Activated CD4-positive, alpha-beta memory T cell treated with anti-CD3 and anti-CD28 coated beads for 36 hours (primary cell): Measurements from ENCODE around the gene LRBA. TPM values are rescaled to one million over a fixed set of nuclear protein-coding genes. Genes with fewer than 3 reads are reported as not detected.
"Not testable (repeated sequence)": the region's sequence is repeated elsewhere in the genome, so short reads cannot be mapped to it uniquely, and the experiment has no call there.

ENCODE experiments used
- CTCF ChIA-PET: fragments of 350-600 bp; sonication (Branson Sonifier 250); formaldehyde crosslinking; loops from one replicate; lab custom pipeline; 2021; ENCODE audit warnings: antibody characterized with exemption, inconsistent platforms; lab: Charles Lee
- POLR2A ChIA-PET: fragments of 350-600 bp; sonication (Branson Sonifier 250); formaldehyde crosslinking; loops from one replicate; lab custom pipeline; 2021; ENCODE audit warnings: antibody characterized with exemption; lab: Charles Lee
- DNase-seq: peaks from one replicate; pipeline ENCODE4 v3.0.0-alpha.2; 2020
- H3K27ac Mint-ChIP-seq: one replicate; pipeline ENCODE4 v1.8.0; 2021; ENCODE audit warnings: mixed read lengths
- H3K27me3 Mint-ChIP-seq: one replicate; pipeline ENCODE4 v1.8.0; 2021; ENCODE audit warnings: mixed read lengths
- H3K36me3 Mint-ChIP-seq: one replicate; pipeline ENCODE4 v1.8.0; 2021; ENCODE audit warnings: mixed read lengths
- H3K4me1 Mint-ChIP-seq: one replicate; pipeline ENCODE4 v1.8.0; 2021; ENCODE audit warnings: low read depth, mixed read lengths
- H3K4me3 Mint-ChIP-seq: one replicate; pipeline ENCODE4 v1.8.0; 2021; ENCODE audit warnings: mild to moderate bottlenecking, mixed read lengths
- H3K9me3 Mint-ChIP-seq: one replicate; pipeline ENCODE4 v1.8.0; 2021; ENCODE audit warnings: mixed read lengths
- intact Hi-C: fragments of 100-400 bp; cut with micrococcal nuclease; formaldehyde crosslinking; loops from one replicate; pipeline ENCODE4 v1.15.1; 2023
- total RNA-seq, 2 experiments: library from RNA; stranded (reverse); gene quantifications; one replicate each; pipeline ENCODE4 v1.2.3, GENCODE V29; 2021

The LRBA gene
- total RNA-seq, 2 experiments from 2014 or later = 62.4 to 63.7 TPM

DNA sequence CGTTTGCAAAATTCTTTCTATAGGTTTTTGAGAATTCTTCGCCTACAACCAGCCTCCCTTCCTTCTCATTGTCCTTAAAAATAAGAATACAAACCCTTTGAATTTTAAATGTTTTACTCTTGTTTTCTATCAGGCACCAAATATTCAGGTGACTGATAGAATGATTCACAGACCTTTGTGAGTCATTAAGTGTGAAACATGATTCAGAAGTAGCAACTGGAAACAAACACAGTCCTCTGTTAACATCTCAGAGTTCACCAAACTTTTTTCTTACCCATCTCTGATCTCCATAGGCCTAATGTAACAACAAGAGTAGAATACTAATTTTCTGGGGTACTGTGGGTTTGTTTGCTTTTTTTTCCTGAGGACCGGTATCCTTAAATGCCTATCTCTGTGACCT lies 496.5 kb downstream of the LRBA start:
- ChIA-PET POLR2A (no interaction called here), CTCF (no interaction called here)
- H3K27ac Mint-ChIP-seq = no peak overlapping the region
- no peak for DNase-seq
- peaks cover 17% of the 10 kb centered on the region for H3K4me1 Mint-ChIP-seq
- H3K4me3 Mint-ChIP-seq = no peak overlapping the region
- intact Hi-C loops = loop anchor here (1.0 to 5.0 kb wide), 3 partner anchors 27 to 82 kb away; no protein-coding TSS in a partner anchor
- H3K27me3 Mint-ChIP-seq = no peaks in the 10 kb centered on the region
- H3K36me3 Mint-ChIP-seq = peaks cover 8% of the 10 kb centered on the region
- H3K9me3 Mint-ChIP-seq = no peaks in the 10 kb centered on the region

DNA sequence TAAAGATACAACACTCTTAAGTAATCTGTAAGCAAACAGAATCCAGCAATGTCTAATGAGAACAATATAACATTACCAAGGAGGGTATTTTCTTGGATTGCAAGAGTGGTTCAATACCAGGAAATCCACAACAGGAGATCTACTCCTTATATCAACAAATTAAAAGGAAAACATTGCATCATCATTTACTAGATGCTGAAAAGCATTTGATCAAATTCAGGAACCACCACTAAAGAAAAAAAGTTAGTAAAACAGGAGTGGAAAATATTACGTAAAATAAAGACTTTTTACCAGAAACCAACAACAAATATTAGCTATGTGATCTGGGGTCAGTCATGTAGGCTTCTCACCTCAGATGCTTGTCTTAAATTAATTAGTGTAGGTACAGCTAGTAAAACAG lies 499.9 kb downstream of the LRBA start:
- H3K4me1 Mint-ChIP-seq = peaks cover 17% of the 10 kb centered on the region
- peaks cover 13% of the 10 kb centered on the region for H3K36me3 Mint-ChIP-seq
- CTCF ChIA-PET = interaction anchor here (0.6 kb wide), 2 partner anchors 352 to 399 kb away, joined by 3 to 4 read pairs; no protein-coding TSS in a partner anchor
- H3K27ac Mint-ChIP-seq = no peak overlapping the region
- DNase-seq = no peak
- no peak overlapping the region for H3K4me3 Mint-ChIP-seq
- H3K9me3 Mint-ChIP-seq = no peaks in the 10 kb centered on the region
- no peaks in the 10 kb centered on the region for H3K27me3 Mint-ChIP-seq
- POLR2A ChIA-PET = no interaction called here
- intact Hi-C loops = loop anchor here (5.0 kb wide), 1 partner anchor 57 kb away; no protein-coding TSS in a partner anchor

DNA sequence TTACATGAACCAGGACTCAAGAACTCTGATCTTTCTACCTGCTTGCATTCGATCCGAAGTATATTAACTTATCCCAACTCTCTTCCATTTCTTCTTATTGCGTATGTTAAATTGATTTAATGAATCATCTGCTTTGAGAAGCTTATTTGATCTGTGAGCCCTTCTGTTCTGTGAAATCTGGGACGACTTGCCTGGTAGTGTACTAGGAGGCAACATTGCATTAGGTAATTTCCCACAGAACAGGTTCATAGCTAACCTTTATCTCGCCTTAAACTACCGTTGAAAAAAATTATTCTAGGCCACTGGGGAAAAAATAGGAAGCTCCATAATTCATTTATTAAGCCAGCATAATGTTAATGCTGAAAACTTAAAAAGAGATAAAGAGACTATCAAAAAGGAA lies 500.4 kb downstream of the LRBA start:
- no peak overlapping the region for H3K4me3 Mint-ChIP-seq
- no peaks in the 10 kb centered on the region for H3K27me3 Mint-ChIP-seq
- no peaks in the 10 kb centered on the region for H3K9me3 Mint-ChIP-seq
- CTCF ChIA-PET = interaction anchor here (0.6 kb wide), 2 partner anchors 352 to 399 kb away, joined by 3 to 4 read pairs; no protein-coding TSS in a partner anchor
- DNase-seq = no peak
- POLR2A ChIA-PET = no interaction called here
- H3K4me1 Mint-ChIP-seq = peaks cover 17% of the 10 kb centered on the region
- H3K27ac Mint-ChIP-seq = no peak overlapping the region
- H3K36me3 Mint-ChIP-seq = peaks cover 13% of the 10 kb centered on the region
- intact Hi-C loops = loop anchor here (5.0 kb wide), 1 partner anchor 58 kb away; no protein-coding TSS in a partner anchor

DNA sequence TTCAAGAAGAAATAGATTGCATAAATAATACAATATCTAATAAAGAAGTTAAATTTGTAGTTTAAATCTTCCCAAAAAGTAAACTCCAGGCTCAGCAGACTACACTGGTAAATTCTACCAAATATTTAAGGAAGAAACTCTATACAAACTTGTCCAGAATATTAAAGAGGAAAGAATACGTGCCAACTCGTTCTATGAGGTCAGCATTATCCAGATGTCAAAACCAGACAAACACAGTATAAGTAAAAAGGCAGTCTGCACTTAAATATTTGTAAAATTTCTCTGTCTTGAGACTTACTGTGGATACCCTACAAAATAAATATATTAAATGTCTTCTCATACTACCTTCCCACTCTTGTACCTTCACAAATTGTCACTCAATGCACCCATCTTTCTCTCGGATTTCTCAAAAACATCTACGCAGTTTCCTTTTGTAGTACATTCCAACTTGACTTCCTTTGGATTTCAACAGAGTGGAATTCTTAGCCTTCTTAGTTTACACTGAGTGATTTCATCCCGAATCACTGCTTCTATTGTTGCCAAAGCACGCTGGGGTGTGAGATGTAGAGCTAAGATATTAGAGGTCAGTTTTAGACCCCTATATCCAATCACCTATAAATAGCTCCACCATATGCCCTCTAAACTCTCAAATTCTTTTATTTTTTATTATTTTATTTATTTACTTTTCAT lies 504.8 kb downstream of the LRBA start:
- H3K4me1 Mint-ChIP-seq = no peaks in the 10 kb centered on the region
- CTCF ChIA-PET = no interaction called here
- no peaks in the 10 kb centered on the region for H3K27me3 Mint-ChIP-seq
- peaks cover 20% of the 10 kb centered on the region for H3K36me3 Mint-ChIP-seq
- intact Hi-C loops = no loop called here
- POLR2A ChIA-PET = no interaction called here
- peaks cover 11% of the 10 kb centered on the region for H3K9me3 Mint-ChIP-seq
- DNase-seq = no peak
- no peak overlapping the region for H3K27ac Mint-ChIP-seq
- H3K4me3 Mint-ChIP-seq = no peak overlapping the region

DNA sequence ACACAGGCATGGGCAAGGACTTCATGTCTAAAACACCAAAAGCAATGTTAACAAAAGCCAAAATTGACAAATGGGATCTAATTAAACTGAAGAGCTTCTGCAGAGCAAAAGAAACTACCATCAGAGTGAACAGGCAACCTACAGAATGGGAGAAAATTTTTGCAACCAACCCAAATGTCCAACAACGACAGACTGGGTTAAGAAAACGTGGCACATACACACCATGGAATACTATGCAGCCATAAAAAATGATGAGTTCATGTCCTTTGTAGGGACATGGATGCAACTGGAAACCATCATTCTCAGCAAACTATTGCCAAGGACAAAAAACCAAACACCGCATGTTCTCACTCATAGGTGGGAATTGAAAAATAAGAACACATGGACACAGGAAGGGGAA lies 507.4 kb downstream of the LRBA start:
- H3K27me3 Mint-ChIP-seq, H3K4me3 Mint-ChIP-seq, intact Hi-C loops, POLR2A ChIA-PET, DNase-seq, CTCF ChIA-PET, H3K27ac Mint-ChIP-seq, H3K4me1 Mint-ChIP-seq: not testable (repeated sequence)
- Mint-ChIP-seq H3K9me3 (peaks cover 12% of the 10 kb centered on the region), H3K36me3 (peaks cover 19% of the 10 kb centered on the region)

DNA sequence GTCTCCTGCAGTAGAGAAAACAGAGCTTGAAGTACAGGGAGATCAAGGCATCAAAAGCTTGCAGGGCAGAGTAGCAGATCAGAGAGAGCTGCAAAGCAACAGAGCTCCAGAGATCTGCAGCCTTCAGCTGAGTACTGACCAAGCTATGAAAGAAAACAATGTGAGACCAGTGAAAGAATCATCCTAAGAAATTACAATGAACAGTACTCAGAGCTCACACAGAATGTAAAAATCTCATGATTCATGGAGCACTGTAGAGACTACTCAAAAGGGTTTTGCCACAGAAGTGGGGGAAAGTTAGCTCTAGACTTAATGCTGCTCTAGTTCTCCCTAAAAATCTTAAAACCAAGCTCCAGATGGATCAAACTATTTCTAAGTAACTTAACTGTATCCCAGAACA lies 513.1 kb downstream of the LRBA start:
- ChIA-PET CTCF (no interaction called here), POLR2A (no interaction called here)
- Mint-ChIP-seq H3K4me1 (peaks cover 6% of the 10 kb centered on the region), H3K4me3 (no peak overlapping the region), H3K36me3 (peaks cover 13% of the 10 kb centered on the region), H3K9me3 (peaks cover 7% of the 10 kb centered on the region), H3K27ac (no peak overlapping the region), H3K27me3 (no peaks in the 10 kb centered on the region)
- DNase-seq = no peak
- intact Hi-C loops = no loop called here

DNA sequence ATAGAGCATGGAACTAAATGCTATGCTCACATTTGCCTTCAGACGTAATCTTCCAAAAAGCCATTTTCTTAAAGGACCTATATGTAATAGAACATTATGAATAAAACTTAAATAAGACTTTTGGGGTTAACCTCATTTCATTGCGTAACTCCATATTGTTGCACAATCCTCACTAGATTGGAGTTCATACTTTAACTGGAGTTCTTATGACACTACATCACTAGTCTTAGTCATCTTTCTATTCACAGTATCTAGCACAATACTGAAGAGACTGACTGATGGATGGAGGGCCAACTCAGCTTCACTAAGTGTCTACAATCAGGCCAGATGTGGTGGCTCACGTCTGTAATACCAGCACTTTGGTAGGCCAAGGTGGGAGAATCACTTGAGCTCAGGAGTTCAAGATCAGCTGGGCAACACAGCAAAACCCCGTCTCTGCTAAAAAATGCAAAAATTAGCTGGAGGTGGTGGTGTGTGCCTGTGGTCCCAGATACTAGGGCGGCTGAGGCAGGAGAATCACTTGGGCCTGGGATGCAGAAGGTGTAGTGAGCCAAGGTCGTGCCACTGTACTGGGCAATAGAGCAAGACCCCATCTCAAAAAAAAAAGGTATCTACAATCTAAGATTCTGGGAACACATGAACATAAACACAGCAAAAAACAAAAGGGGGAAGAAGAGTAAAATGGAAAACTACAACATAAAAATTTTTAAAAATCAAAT lies 513.9 kb downstream of the LRBA start:
- DNase-seq = no peak
- CTCF ChIA-PET = no interaction called here

DNA sequence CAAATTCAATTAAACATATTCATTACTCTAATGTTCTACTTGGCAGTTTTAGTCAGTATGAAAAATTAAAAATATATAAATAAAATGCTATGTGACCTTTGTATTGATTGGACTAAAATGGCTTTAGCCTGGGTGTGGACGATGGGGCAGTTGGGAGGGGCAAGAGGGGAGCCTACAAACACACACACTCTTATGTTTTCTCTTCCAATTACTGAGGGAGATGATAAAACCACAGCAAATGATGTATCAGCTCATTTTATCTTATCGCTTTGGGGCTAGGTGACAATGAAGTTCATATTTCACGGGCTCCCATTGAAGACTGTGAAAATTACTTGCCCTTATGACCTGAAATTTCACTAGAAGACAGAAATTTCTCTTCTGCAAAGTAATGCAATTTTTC lies 517.5 kb downstream of the LRBA start:
- Mint-ChIP-seq H3K36me3 (peaks cover 7% of the 10 kb centered on the region), H3K27me3 (no peaks in the 10 kb centered on the region), H3K9me3 (no peaks in the 10 kb centered on the region), H3K4me3 (no peak overlapping the region), H3K27ac (no peak overlapping the region), H3K4me1 (peaks cover 5% of the 10 kb centered on the region)
- intact Hi-C loops = no loop called here
- ChIA-PET POLR2A (no interaction called here), CTCF (no interaction called here)
- no peak for DNase-seq

More for the DNA sequence above, 513.9 kb downstream of the LRBA start:
- Mint-ChIP-seq H3K9me3 (peaks cover 7% of the 10 kb centered on the region), H3K4me3 (no peak overlapping the region), H3K4me1 (peaks cover 6% of the 10 kb centered on the region), H3K36me3 (peaks cover 13% of the 10 kb centered on the region), H3K27me3 (no peaks in the 10 kb centered on the region), H3K27ac (no peak overlapping the region)
- intact Hi-C loops = no loop called here
- POLR2A ChIA-PET = no interaction called here

DNA sequence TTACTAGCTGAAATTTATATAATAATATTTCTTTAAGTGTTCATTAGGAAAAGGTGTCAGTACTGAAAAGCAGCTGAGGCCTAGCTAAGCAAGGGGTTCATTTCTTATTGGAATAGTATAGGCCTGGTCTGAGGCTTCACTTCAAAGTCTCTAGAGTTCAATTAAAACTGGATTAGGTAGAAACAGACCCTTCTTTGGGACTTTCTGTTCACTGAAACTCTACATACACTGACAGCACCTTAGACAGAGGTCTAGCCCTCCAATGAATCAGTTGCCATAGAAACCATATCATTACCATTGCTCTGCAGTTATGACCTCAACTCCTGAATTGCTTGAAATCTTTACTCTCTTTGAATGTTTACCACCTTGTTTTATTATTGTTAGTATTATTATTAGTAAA lies 519.5 kb downstream of the LRBA start:
- CTCF ChIA-PET = no interaction called here
- POLR2A ChIA-PET = no interaction called here
- intact Hi-C loops = no loop called here
- Mint-ChIP-seq H3K9me3 (no peaks in the 10 kb centered on the region), H3K4me1 (peaks cover 11% of the 10 kb centered on the region), H3K36me3 (no peaks in the 10 kb centered on the region), H3K27me3 (no peaks in the 10 kb centered on the region), H3K27ac (no peak overlapping the region), H3K4me3 (no peak overlapping the region)
- DNase-seq = no peak

DNA sequence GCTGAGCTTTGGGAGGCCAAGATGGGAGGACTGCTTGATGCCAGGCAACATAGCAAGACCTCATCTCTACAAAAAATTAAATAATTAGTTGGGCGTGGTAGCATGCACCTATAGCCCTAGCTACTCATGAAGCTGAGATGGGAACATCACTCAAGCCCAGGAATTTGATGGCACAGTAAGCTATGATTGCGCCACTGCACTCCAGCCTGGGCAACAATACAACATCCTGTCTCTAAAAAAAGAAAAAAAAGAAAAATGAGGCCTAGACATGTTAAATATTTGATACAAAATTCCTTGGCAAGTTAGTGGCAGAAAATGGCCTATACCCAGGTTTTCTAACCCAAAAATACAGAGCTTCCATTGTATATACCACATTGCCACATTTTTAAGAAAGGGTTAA lies 521.2 kb downstream of the LRBA start:
- Mint-ChIP-seq H3K27ac (no peak overlapping the region), H3K27me3 (no peaks in the 10 kb centered on the region), H3K4me3 (no peak overlapping the region), H3K36me3 (peaks cover 4% of the 10 kb centered on the region), H3K9me3 (no peaks in the 10 kb centered on the region), H3K4me1 (peaks cover 11% of the 10 kb centered on the region)
- DNase-seq = no peak
- intact Hi-C loops = no loop called here
- ChIA-PET POLR2A (no interaction called here), CTCF (no interaction called here)

DNA sequence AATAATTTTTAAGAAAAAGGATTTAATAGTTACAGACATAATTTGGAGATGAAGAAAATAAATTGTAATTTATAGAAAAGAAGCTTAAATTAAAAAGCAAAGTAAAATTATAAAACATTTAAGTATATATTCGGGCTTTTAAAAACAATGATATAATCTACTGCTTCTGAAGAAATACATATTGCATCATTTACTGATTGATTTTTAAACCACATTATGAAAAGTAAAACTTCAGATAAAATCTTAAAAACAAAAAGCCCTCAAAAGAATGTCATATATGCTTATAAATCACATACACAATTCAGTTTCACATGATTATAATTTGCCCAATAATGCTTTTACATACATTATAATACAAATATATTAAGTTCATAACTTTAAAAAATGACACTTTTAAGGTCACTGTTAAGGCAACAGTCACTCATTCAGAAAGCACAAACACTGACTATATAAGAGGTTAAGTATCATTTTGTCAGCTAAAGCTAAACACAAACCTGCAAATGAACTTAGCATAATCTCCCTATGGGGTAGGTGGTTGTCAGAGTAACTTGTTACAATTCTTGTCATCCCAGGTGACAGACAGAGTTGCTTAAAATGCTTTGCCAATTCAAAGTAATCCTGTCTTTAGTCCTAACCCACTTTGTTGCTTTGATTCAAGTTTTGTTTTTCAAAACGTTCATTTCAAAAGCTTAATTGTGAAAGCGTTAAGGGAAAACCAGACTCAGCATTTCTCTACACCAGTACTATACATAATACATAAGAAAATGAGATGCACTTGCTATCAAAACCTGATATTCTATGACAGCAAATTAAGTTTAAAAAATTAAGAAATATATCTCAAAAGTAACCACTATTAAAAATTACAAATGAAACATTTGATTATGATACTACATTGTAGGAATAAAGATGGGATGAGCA lies 523.7 kb downstream of the LRBA start:
- peaks cover 11% of the 10 kb centered on the region for H3K4me1 Mint-ChIP-seq
- intact Hi-C loops = loop anchor here (1.0 to 2.0 kb wide), 2 partner anchors 27 to 55 kb away; no protein-coding TSS in a partner anchor
- H3K4me3 Mint-ChIP-seq = no peak overlapping the region
- ChIA-PET CTCF (no interaction called here), POLR2A (no interaction called here)
- peaks cover 10% of the 10 kb centered on the region for H3K36me3 Mint-ChIP-seq
- H3K27ac Mint-ChIP-seq = no peak overlapping the region
- no peaks in the 10 kb centered on the region for H3K27me3 Mint-ChIP-seq
- no peaks in the 10 kb centered on the region for H3K9me3 Mint-ChIP-seq
- no peak for DNase-seq

DNA sequence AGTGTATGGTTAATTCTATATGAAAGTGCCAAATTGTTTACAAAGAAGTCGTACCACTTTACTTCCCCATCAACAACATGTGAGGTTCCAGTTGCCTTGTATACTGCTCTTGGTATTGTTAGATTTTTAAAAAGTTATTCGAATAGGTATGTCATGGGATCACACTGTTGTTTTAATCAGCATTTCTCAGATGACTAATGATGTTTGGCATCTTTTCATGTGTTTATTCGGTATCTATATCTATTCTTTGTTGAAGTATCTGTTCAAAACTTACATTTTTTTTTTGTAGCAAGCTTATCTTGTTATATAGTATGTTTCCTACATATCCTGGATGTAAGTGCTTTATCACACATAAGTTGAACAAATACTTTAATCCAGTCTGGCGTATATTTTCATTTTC lies 532.5 kb downstream of the LRBA start:
- Mint-ChIP-seq H3K9me3 (no peaks in the 10 kb centered on the region), H3K36me3 (peaks cover 33% of the 10 kb centered on the region), H3K27me3 (no peaks in the 10 kb centered on the region), H3K4me3 (no peak overlapping the region), H3K27ac (no peak overlapping the region), H3K4me1 (no peaks in the 10 kb centered on the region)
- DNase-seq = no peak
- POLR2A ChIA-PET = no interaction called here
- CTCF ChIA-PET = no interaction called here
- intact Hi-C loops = no loop called here
